Karpas-422 (cell line): Measurements from ENCODE around the gene THBS3. TPM values are rescaled to one million over a fixed set of nuclear protein-coding genes. Genes with fewer than 3 reads are reported as not detected.
"Not testable (repeated sequence)": the region's sequence is repeated elsewhere in the genome, so short reads cannot be mapped to it uniquely, and the experiment has no call there.

ENCODE experiments used
- DNase-seq: peaks from one replicate; pipeline ENCODE4 v3.0.0-alpha.2; 2015
- H2AFZ ChIP-seq: fragments of 200-600 bp; sonication (generic); 2 replicates; pipeline ENCODE4 v1.6.1; 2014; ENCODE audit warnings: antibody characterized with exemption, low read length, mixed read lengths
- H3K27ac ChIP-seq: fragments of 200-600 bp; sonication (generic); 2 replicates; pipeline ENCODE4 v1.5.1; 2014; ENCODE audit warnings: mild to moderate bottlenecking, low read length, moderate library complexity
- H3K27me3 ChIP-seq: fragments of 200-600 bp; sonication (generic); 2 replicates; pipeline ENCODE4 v1.6.1; 2014; ENCODE audit warnings: low read length, mixed read lengths
- H3K36me3 ChIP-seq: fragments of 200-600 bp; sonication (generic); 2 replicates; pipeline ENCODE4 v1.6.1; 2014; ENCODE audit warnings: low read length, mixed read lengths; ENCODE audit not compliant: insufficient read depth
- H3K4me1 ChIP-seq: fragments of 200-600 bp; sonication (generic); 2 replicates; pipeline ENCODE4 v1.6.1; 2014; ENCODE audit warnings: mild to moderate bottlenecking, low read length, mixed read lengths
- H3K4me2 ChIP-seq: fragments of 200-600 bp; sonication (generic); 2 replicates; pipeline ENCODE4 v1.6.1; 2014; ENCODE audit warnings: low read length, low read depth, mild to moderate bottlenecking; ENCODE audit not compliant: poor library complexity, severe bottlenecking
- H3K4me3 ChIP-seq: fragments of 200-600 bp; sonication (generic); 2 replicates; pipeline ENCODE4 v1.5.1; 2014; ENCODE audit warnings: mild to moderate bottlenecking, antibody characterized with exemption, low read length, mixed read lengths
- H3K79me2 ChIP-seq: fragments of 200-600 bp; sonication (generic); 2 replicates; pipeline ENCODE4 v1.6.1; 2014; ENCODE audit warnings: mild to moderate bottlenecking, low read length, mixed read lengths
- H3K9ac ChIP-seq: fragments of 200-600 bp; sonication (generic); 2 replicates; pipeline ENCODE4 v1.6.0; 2014; ENCODE audit warnings: low read length
- H3K9me2 ChIP-seq: fragments of 200-600 bp; sonication (generic), shearing (Covaris generic); replicated peaks from 2 replicates; pipeline ENCODE4 v1.6.0; 2014; ENCODE audit warnings: mild to moderate bottlenecking, low read length, moderate library complexity; ENCODE audit not compliant: insufficient read depth
- H3K9me3 ChIP-seq: fragments of 300-700, 200-600 bp; sonication (generic); 2 replicates; pipeline ENCODE4 v1.6.1; 2014; ENCODE audit warnings: low read length, mixed read lengths
- H4K20me1 ChIP-seq: fragments of 200-600 bp; sonication (generic); 2 replicates; pipeline ENCODE4 v1.6.1; 2014; ENCODE audit warnings: mild to moderate bottlenecking, antibody characterized with exemption, low read length, low read depth; ENCODE audit not compliant: insufficient read depth
- total RNA-seq: library from RNA; depleted of rRNA; stranded (reverse); fragments of >200 nt; shearing (Covaris generic); gene quantifications from 2 replicates; pipeline ENCODE4 v1.2.3, GENCODE V29; 2014; ENCODE audit warnings: low replicate concordance

The THBS3 gene
- total RNA-seq, 1 experiment from 2014 or later, result 11.9 TPM

DNA sequence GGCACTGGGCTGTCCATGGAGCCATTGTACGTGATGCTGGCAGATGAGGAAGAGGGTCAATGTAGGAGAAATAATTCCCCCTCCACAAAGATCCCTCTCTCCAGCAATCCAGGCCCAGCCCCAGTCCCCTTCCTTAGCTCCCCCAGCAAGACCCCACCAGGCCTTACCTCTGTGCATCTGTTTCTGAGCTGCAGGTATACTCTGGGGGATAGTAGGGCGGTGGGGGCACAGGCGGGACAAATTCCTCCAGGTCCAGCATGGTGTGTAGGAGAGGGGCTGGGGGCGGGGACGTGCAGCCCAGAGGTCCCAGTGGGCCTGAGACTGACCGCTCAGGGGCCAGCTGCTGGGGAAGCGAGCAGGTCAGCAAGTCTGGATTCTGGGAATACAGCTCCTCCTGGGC is 43.9 kb upstream of the THBS3 start:
- no peaks in the 10 kb centered on the region for H3K9me2 ChIP-seq
- H3K4me1 ChIP-seq, result peaks cover 45% of the 10 kb centered on the region
- peak overlapping the region; percentile 87 for H3K9ac ChIP-seq
- no peak for DNase-seq
- no peaks in the 10 kb centered on the region for H3K27me3 ChIP-seq
- H3K9me3 ChIP-seq, result no peaks in the 10 kb centered on the region
- no peaks in the 10 kb centered on the region for H4K20me1 ChIP-seq
- peak overlapping the region; percentile 56; the same call in 1 of the 2 replicates for H3K27ac ChIP-seq
- no peak overlapping the region; the same call in 1 of the 2 replicates for H2AFZ ChIP-seq
- peak overlapping the region; percentile 99 for H3K4me2 ChIP-seq
- H3K36me3 ChIP-seq, result no peaks in the 10 kb centered on the region
- peaks cover 22% of the 10 kb centered on the region for H3K79me2 ChIP-seq
- peak overlapping the region; percentile 88; the same call in 1 of the 2 replicates for H3K4me3 ChIP-seq

DNA sequence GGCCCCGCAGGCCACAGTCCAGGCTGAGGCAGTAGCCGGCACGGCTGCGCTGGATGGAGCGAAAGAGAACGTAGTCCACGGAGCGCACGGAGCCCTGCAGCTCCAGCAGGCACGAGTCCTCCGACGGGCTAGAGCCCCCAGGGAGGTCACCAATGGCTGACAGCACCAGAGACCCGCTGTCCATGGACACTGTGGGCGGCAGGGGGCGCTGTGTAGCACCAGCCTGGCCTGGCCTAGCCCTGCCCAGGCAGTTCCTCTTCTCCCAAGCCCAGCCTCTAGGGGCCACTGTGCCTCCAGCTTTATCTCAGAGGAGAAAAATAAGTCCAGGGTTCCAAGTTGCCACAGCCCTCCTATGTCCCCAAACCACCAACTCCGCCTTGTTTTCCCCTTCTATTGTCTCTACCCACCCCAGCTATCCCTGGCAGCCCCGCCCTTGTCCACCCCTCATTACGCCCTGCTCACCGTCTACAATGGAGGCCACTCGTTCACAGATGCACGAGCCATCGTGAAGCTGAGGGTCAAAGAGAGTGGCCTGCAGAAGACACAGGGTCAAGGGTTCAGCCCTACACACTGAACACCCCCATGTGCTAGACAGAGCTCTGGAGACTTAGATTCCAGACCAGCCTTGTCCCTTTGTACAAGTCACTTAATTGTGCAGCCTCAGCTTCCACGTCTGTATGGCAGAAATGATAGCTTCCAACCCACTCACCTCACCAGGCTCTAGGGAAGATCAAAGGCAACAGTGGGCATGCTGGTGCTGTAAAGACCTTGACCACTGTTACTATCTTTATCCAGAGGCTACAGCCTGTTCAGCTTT is 43.1 kb upstream of the THBS3 start:
- Histone ChIP-seq H3K27ac (peak overlapping the region; percentile 71), H3K9me2 (no peaks in the 10 kb centered on the region), H2AFZ (peak overlapping the region; percentile 95; the same call in 1 of the 2 replicates), H3K9ac (peak overlapping the region; percentile 87), H3K36me3 (no peaks in the 10 kb centered on the region), H4K20me1 (no peaks in the 10 kb centered on the region), H3K4me2 (peak overlapping the region; percentile 99), H3K4me1 (peaks cover 45% of the 10 kb centered on the region), H3K79me2 (peaks cover 22% of the 10 kb centered on the region), H3K4me3 (peak overlapping the region; percentile 88), H3K9me3 (no peaks in the 10 kb centered on the region), H3K27me3 (no peaks in the 10 kb centered on the region)
- DNase-seq, result peak; percentile 98

DNA sequence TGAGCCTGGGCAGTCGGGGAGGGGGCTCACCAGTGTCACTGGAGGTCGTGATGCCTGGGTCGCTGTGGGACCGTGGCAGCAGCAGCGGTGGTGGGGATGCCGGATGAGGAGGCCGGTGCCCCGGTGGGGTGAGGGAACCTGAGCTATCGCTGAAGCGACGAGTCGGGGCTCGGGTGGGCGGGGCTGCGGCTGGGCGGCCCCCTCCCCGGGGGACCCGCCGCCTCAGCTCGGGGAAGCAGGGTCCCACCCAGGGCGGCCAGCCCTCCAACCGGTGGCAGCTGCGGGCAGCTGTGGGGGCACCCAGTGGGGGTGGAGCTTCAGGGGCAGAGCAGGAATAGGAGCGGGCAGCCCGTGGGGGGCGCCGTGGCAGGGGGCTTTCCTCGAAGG is 42.5 kb upstream of the THBS3 start:
- H3K27ac ChIP-seq, result peak overlapping the region; percentile 71
- H3K4me3 ChIP-seq, result peak overlapping the region; percentile 88
- peak overlapping the region; percentile 99 for H3K4me2 ChIP-seq
- H3K4me1 ChIP-seq, result peaks cover 42% of the 10 kb centered on the region
- peaks cover 22% of the 10 kb centered on the region for H3K79me2 ChIP-seq
- peak overlapping the region; percentile 95; the same call in 1 of the 2 replicates for H2AFZ ChIP-seq
- H4K20me1 ChIP-seq, result no peaks in the 10 kb centered on the region
- DNase-seq, result peak; percentile 55
- H3K27me3 ChIP-seq, result no peaks in the 10 kb centered on the region
- H3K9me3 ChIP-seq, result no peaks in the 10 kb centered on the region
- peak overlapping the region; percentile 87 for H3K9ac ChIP-seq
- H3K9me2 ChIP-seq, result no peaks in the 10 kb centered on the region
- H3K36me3 ChIP-seq, result no peaks in the 10 kb centered on the region

DNA sequence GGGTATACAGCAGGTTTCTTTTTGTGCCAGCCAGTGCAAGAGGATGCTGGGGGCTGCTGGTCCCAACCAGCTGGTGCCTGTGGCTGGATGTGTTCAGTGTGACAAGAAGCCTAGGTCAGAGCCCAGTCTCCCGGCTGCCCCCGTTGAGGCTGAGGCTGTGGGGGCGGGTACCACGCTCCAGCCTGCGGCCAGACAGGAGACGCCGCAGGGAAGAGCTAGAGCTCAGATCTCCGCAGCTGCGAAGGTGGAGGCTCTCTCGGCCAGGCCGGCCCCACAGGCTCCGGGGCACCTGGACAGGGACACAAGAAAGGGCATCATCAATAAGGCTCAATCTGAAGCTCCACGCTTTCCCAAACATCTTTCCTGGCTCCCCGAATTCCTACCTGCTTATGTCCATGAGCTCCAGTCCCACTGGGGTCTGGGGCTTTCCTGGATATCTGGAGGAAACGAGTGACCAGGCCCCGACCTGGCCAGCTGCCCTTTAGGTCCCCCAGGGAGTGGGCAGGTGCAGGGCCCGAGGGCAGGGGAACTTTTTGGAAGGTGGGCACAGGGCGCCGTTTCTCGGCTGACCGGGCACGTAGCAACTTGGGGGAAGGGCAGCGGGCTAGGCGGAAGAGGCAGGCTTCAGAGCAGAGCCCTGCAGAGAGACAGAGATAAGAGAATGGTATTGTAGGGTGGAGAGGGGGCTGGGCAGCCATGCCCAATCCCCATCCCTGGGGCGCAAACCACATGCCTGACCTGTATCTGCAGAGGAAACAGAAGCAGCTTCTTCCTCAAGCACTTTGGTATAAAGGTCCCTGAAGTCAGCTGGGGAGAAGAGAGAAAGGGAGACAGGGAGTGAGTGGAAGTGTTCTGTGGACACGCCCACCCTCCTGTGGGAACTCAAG is 40.2 kb upstream of the THBS3 start:
- no peak overlapping the region for H3K4me2 ChIP-seq
- H3K4me3 ChIP-seq, result no peak overlapping the region
- no peaks in the 10 kb centered on the region for H3K9me3 ChIP-seq
- H3K9me2 ChIP-seq, result no peaks in the 10 kb centered on the region
- DNase-seq, result no peak
- no peak overlapping the region for H3K9ac ChIP-seq
- peaks cover 15% of the 10 kb centered on the region for H3K79me2 ChIP-seq
- H3K4me1 ChIP-seq, result peaks cover 42% of the 10 kb centered on the region
- no peak overlapping the region for H2AFZ ChIP-seq
- H3K27ac ChIP-seq, result no peak overlapping the region
- no peaks in the 10 kb centered on the region for H3K27me3 ChIP-seq
- H4K20me1 ChIP-seq, result no peaks in the 10 kb centered on the region
- no peaks in the 10 kb centered on the region for H3K36me3 ChIP-seq

DNA sequence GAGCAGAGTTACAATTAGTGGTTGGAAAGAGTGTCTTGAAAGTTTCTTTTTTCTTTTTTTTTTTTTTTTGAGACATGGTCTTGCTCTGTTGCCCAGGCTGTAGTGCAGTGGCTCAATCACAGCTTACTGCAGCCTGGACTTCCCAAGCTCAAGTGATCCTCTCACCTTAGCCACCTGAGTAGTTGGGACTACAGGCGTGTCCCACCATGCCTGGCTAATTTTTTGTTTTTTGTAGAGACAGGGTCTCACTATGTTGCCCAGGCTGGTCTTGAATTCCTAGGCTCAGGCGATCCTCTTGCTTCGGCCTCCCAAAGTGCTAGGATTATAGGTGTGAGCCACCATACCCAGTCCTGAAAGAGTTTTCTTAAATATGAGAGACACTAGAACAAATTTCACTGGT is 39.1 kb upstream of the THBS3 start:
- not testable (repeated sequence) for H3K4me3 ChIP-seq, H3K36me3 ChIP-seq, H4K20me1 ChIP-seq, H3K9me3 ChIP-seq, H3K4me2 ChIP-seq, H3K9ac ChIP-seq, H3K27me3 ChIP-seq, H3K9me2 ChIP-seq, H2AFZ ChIP-seq, DNase-seq, H3K27ac ChIP-seq
- peaks cover 50% of the 10 kb centered on the region for H3K4me1 ChIP-seq
- peaks cover 19% of the 10 kb centered on the region for H3K79me2 ChIP-seq

DNA sequence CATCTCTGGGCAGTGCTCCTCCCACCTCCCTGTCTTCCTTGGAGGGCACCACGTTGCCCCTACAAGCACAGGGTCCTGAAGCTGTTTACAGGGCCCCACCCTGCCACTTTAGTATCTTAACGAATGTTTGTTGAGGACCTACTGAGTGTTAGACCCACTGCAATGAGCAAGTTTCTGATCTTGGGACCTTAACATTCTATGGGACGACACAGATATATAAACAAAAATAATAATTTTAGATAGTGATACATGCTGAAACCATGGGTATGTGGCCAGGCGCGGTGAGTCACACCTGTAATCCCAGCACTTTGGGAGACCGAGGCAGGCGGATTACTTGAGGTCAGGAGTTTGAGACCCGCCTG is 37.4 kb upstream of the THBS3 start:
- Histone ChIP-seq H3K4me2 (peak overlapping the region; percentile 78), H3K9me2 (no peaks in the 10 kb centered on the region), H3K4me1 (peaks cover 45% of the 10 kb centered on the region), H3K9ac (peak overlapping the region; percentile 79), H3K9me3 (no peaks in the 10 kb centered on the region), H3K79me2 (peaks cover 19% of the 10 kb centered on the region), H4K20me1 (no peaks in the 10 kb centered on the region), H2AFZ (0 out of 2 replicates have a peak overlapping the region, but pooled peaks have one; percentile 49), H3K27me3 (no peaks in the 10 kb centered on the region), H3K4me3 (peak overlapping the region; percentile 69), H3K36me3 (no peaks in the 10 kb centered on the region), H3K27ac (peak overlapping the region; percentile 76)
- DNase-seq, result no peak

DNA sequence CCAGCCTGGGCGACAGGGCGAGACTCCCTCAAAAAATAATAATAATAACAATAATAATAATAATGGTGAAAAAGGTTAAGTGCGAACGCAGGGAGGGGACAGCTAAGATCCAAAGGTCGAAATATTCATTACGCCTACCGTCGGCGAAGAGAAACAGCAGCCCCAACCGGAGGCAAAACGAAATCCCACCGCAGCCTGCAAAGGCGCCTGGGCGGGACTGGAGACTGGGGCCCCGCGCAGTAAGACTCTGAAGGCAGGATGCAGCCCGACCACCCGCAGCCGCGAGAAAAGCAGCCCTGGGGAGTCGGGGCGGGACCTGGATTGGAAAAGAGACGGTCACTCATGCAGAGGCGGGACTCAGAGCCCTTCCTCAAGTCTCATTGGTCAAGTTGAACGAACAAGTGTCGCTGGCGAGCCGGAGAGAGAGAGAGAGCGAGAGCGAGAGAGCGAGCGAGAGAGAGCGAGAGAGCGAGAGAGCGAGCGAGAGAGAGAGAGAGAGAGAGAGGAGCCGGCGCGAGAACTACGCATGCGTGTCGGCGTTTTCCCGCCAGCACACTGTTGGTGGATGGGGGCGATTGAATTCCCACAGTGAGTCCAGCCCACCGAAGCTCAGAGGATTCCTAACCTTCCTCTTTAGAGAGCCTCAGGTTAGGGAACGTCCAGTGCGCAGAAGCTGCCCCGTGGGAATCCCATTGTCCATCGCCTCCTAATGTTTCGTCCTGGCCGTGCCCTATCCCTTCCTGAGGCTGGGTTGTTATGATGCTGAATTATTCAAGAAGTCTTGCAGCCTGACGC is 36.9 kb upstream of the THBS3 start:
- H3K9me3 ChIP-seq, result no peaks in the 10 kb centered on the region
- H3K9ac ChIP-seq, result peak overlapping the region; percentile 79
- DNase-seq, result peak; percentile 100
- peak overlapping the region; percentile 77 for H3K27ac ChIP-seq
- 0 out of 2 replicates have a peak overlapping the region, but pooled peaks have one; percentile 49 for H2AFZ ChIP-seq
- peak overlapping the region; percentile 78 for H3K4me2 ChIP-seq
- H3K36me3 ChIP-seq, result no peaks in the 10 kb centered on the region
- H3K4me3 ChIP-seq, result peak overlapping the region; percentile 69
- H4K20me1 ChIP-seq, result no peaks in the 10 kb centered on the region
- peaks cover 16% of the 10 kb centered on the region for H3K79me2 ChIP-seq
- H3K27me3 ChIP-seq, result no peaks in the 10 kb centered on the region
- no peaks in the 10 kb centered on the region for H3K9me2 ChIP-seq
- peaks cover 41% of the 10 kb centered on the region for H3K4me1 ChIP-seq
